T-cell (primary cell): ENCODE data around the gene CNTNAP2. TPM values are rescaled to one million over a fixed set of nuclear protein-coding genes. Genes with fewer than 3 reads are reported as not detected.
"Not testable (repeated sequence)": the region's sequence is repeated elsewhere in the genome, so short reads cannot be mapped to it uniquely, and the experiment has no call there.

Experiments
- ATAC-seq, 4 experiments: fragments of 200-7000 bp in 3 of 4; fragments of 150-1000 bp in 1 of 4; cut with Tn5 transposase; replicated peaks in 1 of 4; 1 replicate in 3 of 4; 2 replicates in 1 of 4; pipeline ENCODE4 v1.10.0; 2021; ENCODE audit warnings: moderate library complexity in 3 of 4, mild to moderate bottlenecking in 2 of 4, moderate number of reproducible peaks in 1 of 4
- CTCF ChIA-PET, 2 donors: fragments of 300-600 bp; sonication (Branson Sonifier 250); formaldehyde crosslinking; loops; one replicate each; lab custom pipeline; 2022; ENCODE audit warnings: antibody characterized with exemption in 2 of 2; lab: Charles Lee
- POLR2A ChIA-PET, 2 donors: fragments of 300-600 bp; sonication (Branson Sonifier 250); formaldehyde crosslinking; loops; one replicate each; lab custom pipeline; 2022; ENCODE audit warnings: antibody characterized with exemption in 2 of 2; lab: Charles Lee
- DNase-seq, 35 experiments: peaks; one replicate each; pipeline versions ENCODE4 v3.0.0 to v3.0.0-alpha.2; 2013 to 2023
- H3K27ac ChIP-seq: one replicate; pipeline ENCODE4 v1.5.1; 2013; ENCODE audit warnings: low read length
- H3K27me3 ChIP-seq, 2 experiments: replicated peaks in 1 of 2; 1 replicate in 1 of 2; 2 replicates in 1 of 2; pipeline versions ENCODE4 v1.6.1 to v1.7.0; 2013; ENCODE audit warnings: low read length in 1 of 2, mixed read lengths in 1 of 2; ENCODE audit not compliant: control insufficient read depth in 2 of 2, insufficient read depth in 2 of 2; ENCODE audit errors: extremely low read depth in 1 of 2
- H3K36me3 ChIP-seq, 2 donors: 1 replicate in 1 of 2; 2 replicates in 1 of 2; pipeline versions ENCODE4 v1.6.1 to v1.7.0; 2013; ENCODE audit warnings: low read length in 1 of 2; ENCODE audit not compliant: control insufficient read depth in 2 of 2, insufficient read depth in 1 of 2; ENCODE audit errors: extremely low read depth in 1 of 2
- H3K4me1 ChIP-seq, 2 experiments: 1 replicate in 1 of 2; 2 replicates in 1 of 2; pipeline versions ENCODE4 v1.6.1 to v1.7.0; 2013; ENCODE audit warnings: low read length in 2 of 2, mixed read lengths in 1 of 2; ENCODE audit not compliant: insufficient read depth in 2 of 2, control insufficient read depth in 1 of 2; ENCODE audit errors: extremely low read depth in 1 of 2
- H3K4me3 ChIP-seq, 2 donors: 1 replicate in 1 of 2; 2 replicates in 1 of 2; pipeline versions ENCODE4 v1.5.1 to v1.7.0; 2013; ENCODE audit warnings: mild to moderate bottlenecking in 2 of 2, low read length in 1 of 2, moderate library complexity in 1 of 2; ENCODE audit not compliant: control insufficient read depth in 1 of 2; ENCODE audit errors: extremely low read depth in 1 of 2
- H3K9me3 ChIP-seq: 2 replicates; pipeline ENCODE4 v1.7.0; 2013
- H3K27ac Mint-ChIP-seq, 2 donors: one replicate each; pipeline ENCODE4 v1.8.0; 2020 to 2021; ENCODE audit warnings: mild to moderate bottlenecking in 2 of 2, mixed read lengths in 2 of 2
- H3K27me3 Mint-ChIP-seq, 2 donors: one replicate each; pipeline ENCODE4 v1.8.0; 2021 to 2022; ENCODE audit warnings: mixed read lengths in 2 of 2
- H3K36me3 Mint-ChIP-seq: one replicate; pipeline ENCODE4 v1.8.0; 2021; ENCODE audit warnings: mixed read lengths
- H3K4me1 Mint-ChIP-seq, 3 donors: one replicate each; pipeline ENCODE4 v1.8.0; 2020 to 2022; ENCODE audit warnings: mixed read lengths in 3 of 3, mild to moderate bottlenecking in 1 of 3
- H3K4me3 Mint-ChIP-seq, 3 donors: one replicate each; pipeline ENCODE4 v1.8.0; 2020 to 2022; ENCODE audit warnings: mild to moderate bottlenecking in 3 of 3, mixed read lengths in 3 of 3, moderate library complexity in 3 of 3
- H3K9me3 Mint-ChIP-seq, 3 donors: one replicate each; pipeline ENCODE4 v1.8.0; 2020 to 2022; ENCODE audit warnings: mixed read lengths in 3 of 3
- WGBS: methylation state at CpG from one replicate; pipeline ENCODE4 v1.1.5; 2013; ENCODE audit warnings: missing lambda C conversion rate; ENCODE audit not compliant: insufficient coverage; 5-methylcytosine and 5-hydroxymethylcytosine counted together
- total RNA-seq, 35 experiments: library from RNA in 6 of 35; stranded (reverse) in 6 of 35; fragments of 120-200 nt in 1 of 35; gene quantifications; one replicate each; pipeline versions ENCODE4 v1.2.1 to v1.2.4 and lab custom pipeline; 2013 to 2026

The CNTNAP2 gene
- total RNA-seq, 5 donors from 2014 or later (not counting 1 experiment from before 2014, with no cell fraction given): 0.15 to 0.72 (median 0.21) TPM

GRCh38 chr7:146889806-146890555, 773.4 kb downstream of the CNTNAP2 start:
- no CpG with 5 or more reads among the region's 6 CpGs for WGBS
- Mint-ChIP-seq H3K27me3 (no peaks in the 10 kb centered on the region), H3K27ac (no peak overlapping the region), H3K36me3 (no peaks in the 10 kb centered on the region), H3K4me1 (no peaks in the 10 kb centered on the region), H3K9me3 (peaks cover 2 to 23% (median 4%) of the 10 kb centered on the region in 3 donors), H3K4me3 (no peak overlapping the region)
- no peak for ATAC-seq
- no peaks in the 10 kb centered on the region for H3K9me3 ChIP-seq
- no peak overlapping the region for H3K4me3 ChIP-seq
- H3K4me1 ChIP-seq: no peaks in the 10 kb centered on the region
- DNase-seq: no peak
- H3K27me3 ChIP-seq: no peaks in the 10 kb centered on the region
- CTCF ChIA-PET: interaction anchor here in 1 of 2 donors (0.5 kb wide), 1 partner anchor 120 kb away, joined by 3 read pairs; no protein-coding TSS in a partner anchor
- H3K36me3 ChIP-seq: no peaks in the 10 kb centered on the region
- H3K27ac ChIP-seq: no peak overlapping the region
- POLR2A ChIA-PET: no interaction called here

GRCh38 chr7:146892151-146892550, 775.5 kb downstream of the CNTNAP2 start:
- ATAC-seq (no peak), DNase-seq (no peak)
- Histone ChIP-seq H3K27me3 (no peaks in the 10 kb centered on the region), H3K4me3 (no peak overlapping the region), H3K36me3 (no peaks in the 10 kb centered on the region), H3K27ac (no peak overlapping the region), H3K9me3 (no peaks in the 10 kb centered on the region), H3K4me1 (no peaks in the 10 kb centered on the region)
- no peak overlapping the region for H3K27ac Mint-ChIP-seq
- ChIA-PET POLR2A (no interaction called here), CTCF (no interaction called here)
- H3K4me3 Mint-ChIP-seq: no peak overlapping the region
- H3K36me3 Mint-ChIP-seq: no peaks in the 10 kb centered on the region
- 92% methylated on average over 1 of the region's 2 CpGs for WGBS
- peaks cover 3 to 15% (median 5%) of the 10 kb centered on the region in 3 donors for H3K9me3 Mint-ChIP-seq
- no peaks in the 10 kb centered on the region for H3K27me3 Mint-ChIP-seq
- no peaks in the 10 kb centered on the region for H3K4me1 Mint-ChIP-seq

GRCh38 chr7:146894927-146895326, 778.3 kb downstream of the CNTNAP2 start:
- Histone ChIP-seq H3K4me3 (no peak overlapping the region), H3K27me3 (no peaks in the 10 kb centered on the region), H3K36me3 (no peaks in the 10 kb centered on the region), H3K4me1 (no peaks in the 10 kb centered on the region), H3K9me3 (no peaks in the 10 kb centered on the region), H3K27ac (no peak overlapping the region)
- Mint-ChIP-seq H3K9me3 (peaks cover 3 to 19% (median 8%) of the 10 kb centered on the region in 3 donors), H3K36me3 (no peaks in the 10 kb centered on the region), H3K27me3 (no peaks in the 10 kb centered on the region), H3K27ac (no peak overlapping the region), H3K4me1 (no peaks in the 10 kb centered on the region), H3K4me3 (no peak overlapping the region)
- DNase-seq: no peak
- no peak for ATAC-seq
- POLR2A ChIA-PET: no interaction called here
- CTCF ChIA-PET: no interaction called here
- 80% methylated on average over 1 of the region's 3 CpGs for WGBS

- H3K36me3 ChIP-seq: no peaks in the 10 kb centered on the region
- Mint-ChIP-seq H3K36me3 (no peaks in the 10 kb centered on the region), H3K4me1 (no peaks in the 10 kb centered on the region), H3K27ac (no peak overlapping the region), H3K4me3 (no peak overlapping the region), H3K27me3 (no peaks in the 10 kb centered on the region), H3K9me3 (peaks cover 0 to 19% (median 4%) of the 10 kb centered on the region in 3 donors)
- WGBS: no CpG with 5 or more reads among the region's 1 CpG
- no peaks in the 10 kb centered on the region for H3K4me1 ChIP-seq
- no peak overlapping the region for H3K27ac ChIP-seq
- DNase-seq (no peak), ATAC-seq (no peak)
- no peaks in the 10 kb centered on the region for H3K27me3 ChIP-seq
- CTCF ChIA-PET: no interaction called here
- H3K4me3 ChIP-seq: no peak overlapping the region
- H3K9me3 ChIP-seq: no peaks in the 10 kb centered on the region
- POLR2A ChIA-PET: no interaction called here
These were observed 785.7 kb downstream of the CNTNAP2 start for GRCh38 chr7:146902266-146902665.

GRCh38 chr7:146902728-146903127, 786.1 kb downstream of the CNTNAP2 start:
- WGBS: 88% methylated on average over 7 of the region's 8 CpGs
- Mint-ChIP-seq H3K4me1 (no peaks in the 10 kb centered on the region), H3K9me3 (peaks cover 0 to 19% (median 4%) of the 10 kb centered on the region in 3 donors), H3K36me3 (no peaks in the 10 kb centered on the region), H3K27ac (no peak overlapping the region), H3K27me3 (no peaks in the 10 kb centered on the region), H3K4me3 (no peak overlapping the region)
- ATAC-seq (no peak), DNase-seq (no peak)
- no peaks in the 10 kb centered on the region for H3K9me3 ChIP-seq
- H3K27me3 ChIP-seq: no peaks in the 10 kb centered on the region
- POLR2A ChIA-PET: no interaction called here
- H3K27ac ChIP-seq: no peak overlapping the region
- H3K4me3 ChIP-seq: no peak overlapping the region
- no peaks in the 10 kb centered on the region for H3K4me1 ChIP-seq
- no peaks in the 10 kb centered on the region for H3K36me3 ChIP-seq
- CTCF ChIA-PET: no interaction called here

GRCh38 chr7:146905746-146906145, 789.1 kb downstream of the CNTNAP2 start:
- H3K4me3 Mint-ChIP-seq, H3K4me1 ChIP-seq, H3K27me3 ChIP-seq, H3K4me1 Mint-ChIP-seq, CTCF ChIA-PET, H3K27me3 Mint-ChIP-seq, H3K4me3 ChIP-seq, H3K36me3 ChIP-seq, H3K9me3 ChIP-seq, POLR2A ChIA-PET, H3K27ac Mint-ChIP-seq, ATAC-seq, H3K27ac ChIP-seq, H3K36me3 Mint-ChIP-seq, DNase-seq, H3K9me3 Mint-ChIP-seq: not testable (repeated sequence)
- 98% methylated on average over 7 of the region's 24 CpGs for WGBS
